Stimulated activated naive CD4-positive, alpha-beta T cell (primary cell): ENCODE measurements around the gene NUP210L.
A peak's percentile ranks its signal among the peaks of the same experiment; 100 is the strongest.
"Not testable (repeated sequence)": the region's sequence is repeated elsewhere in the genome, so short reads cannot be mapped to it uniquely, and the experiment has no call there.

Experiments
- DNase-seq, 6 experiments: peaks; one replicate each; lab custom pipeline; 2025; lab: John Stamatoyannopoulos, UW

The NUP210L gene

DNA sequence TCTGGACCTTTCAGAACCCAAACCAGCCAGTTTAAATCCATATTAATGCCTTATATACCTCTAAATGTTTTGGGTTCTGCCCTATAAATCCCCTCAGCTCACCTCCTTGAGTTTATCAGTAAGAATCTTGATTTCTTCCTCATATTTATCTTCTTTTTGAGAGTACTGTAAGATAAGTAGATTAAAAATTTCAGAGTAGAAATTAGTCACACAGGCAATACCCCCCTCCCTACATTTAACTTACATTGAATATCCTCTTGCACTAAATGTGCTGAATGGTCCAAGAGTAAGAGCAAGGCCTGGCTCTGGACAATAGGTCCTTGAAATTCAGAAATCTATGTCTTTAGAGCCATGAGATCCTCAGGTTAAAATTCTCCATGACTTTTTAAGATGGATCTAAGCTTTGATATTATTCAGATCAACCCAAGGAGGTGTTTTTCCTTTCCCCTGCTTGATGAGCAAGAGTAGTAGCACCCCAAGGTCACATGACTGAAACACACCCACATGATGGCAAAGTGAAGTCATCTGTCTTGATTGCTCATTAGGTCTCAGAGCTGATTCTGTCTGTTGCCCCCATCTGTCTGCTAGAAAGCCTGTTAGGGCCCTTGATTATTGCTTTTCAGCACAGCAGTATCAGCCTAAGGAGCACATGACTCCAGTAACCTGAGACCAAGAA, 15.8 kb upstream of the NUP210L start:
- no peak for DNase-seq

DNA sequence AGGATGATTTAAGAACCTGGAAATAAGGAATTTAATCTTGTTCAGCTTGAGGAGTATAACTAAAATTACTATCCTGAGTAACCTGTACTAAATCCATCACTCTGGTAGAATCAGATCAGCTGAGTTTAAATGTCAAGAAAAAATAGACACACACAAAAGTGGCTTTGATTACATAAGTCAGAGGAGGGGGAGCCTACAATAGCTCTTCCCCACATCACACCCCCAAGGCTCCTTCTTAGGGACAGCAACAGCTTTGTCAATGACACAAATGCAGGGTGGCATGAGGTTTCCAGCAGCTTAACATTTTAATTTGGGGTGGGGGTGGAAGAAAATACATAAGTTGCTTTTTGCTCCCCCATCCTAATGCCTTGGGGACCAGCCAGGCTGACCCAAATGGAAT, 12.6 kb upstream of the NUP210L start:
- no peak for DNase-seq

DNA sequence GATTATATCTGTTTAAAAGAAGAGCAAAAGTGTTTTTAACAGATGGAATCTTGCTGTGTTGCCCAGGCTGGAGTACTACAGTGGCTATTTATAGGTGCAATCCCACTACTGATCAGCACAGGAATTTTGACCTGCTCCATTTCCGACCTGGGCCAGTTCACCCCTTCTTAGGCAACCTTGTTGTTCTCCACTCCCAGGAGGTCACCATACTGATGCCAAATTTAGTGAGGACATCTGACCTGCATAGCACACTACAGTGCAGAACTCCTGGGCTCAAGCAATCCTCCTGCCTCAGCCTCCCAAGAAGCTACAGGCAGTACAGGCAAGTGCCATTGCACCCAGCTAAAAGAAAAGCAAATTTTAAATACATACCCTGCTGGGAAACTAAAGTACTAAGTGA, 11.3 kb upstream of the NUP210L start:
- no peak for DNase-seq

DNA sequence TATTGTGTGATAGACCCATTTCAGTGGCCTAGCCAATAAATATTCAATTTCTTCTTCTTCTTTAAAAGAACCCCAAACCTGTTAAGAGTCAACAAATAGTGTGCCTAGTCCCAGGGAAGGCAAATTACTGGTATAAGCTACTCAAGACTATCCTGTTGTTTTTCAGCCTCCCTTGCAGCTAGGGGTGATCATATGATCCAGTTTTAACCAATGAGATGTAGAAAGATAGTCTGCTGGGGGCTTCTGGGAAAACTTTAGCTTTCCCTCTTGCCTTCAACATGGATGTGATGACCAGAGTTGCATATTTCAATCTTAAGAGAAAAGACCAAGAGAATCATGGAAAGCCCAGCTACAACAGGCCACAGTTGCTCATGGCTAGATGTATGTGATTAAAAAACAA, 4.7 kb upstream of the NUP210L start:
- DNase-seq = no peak

DNA sequence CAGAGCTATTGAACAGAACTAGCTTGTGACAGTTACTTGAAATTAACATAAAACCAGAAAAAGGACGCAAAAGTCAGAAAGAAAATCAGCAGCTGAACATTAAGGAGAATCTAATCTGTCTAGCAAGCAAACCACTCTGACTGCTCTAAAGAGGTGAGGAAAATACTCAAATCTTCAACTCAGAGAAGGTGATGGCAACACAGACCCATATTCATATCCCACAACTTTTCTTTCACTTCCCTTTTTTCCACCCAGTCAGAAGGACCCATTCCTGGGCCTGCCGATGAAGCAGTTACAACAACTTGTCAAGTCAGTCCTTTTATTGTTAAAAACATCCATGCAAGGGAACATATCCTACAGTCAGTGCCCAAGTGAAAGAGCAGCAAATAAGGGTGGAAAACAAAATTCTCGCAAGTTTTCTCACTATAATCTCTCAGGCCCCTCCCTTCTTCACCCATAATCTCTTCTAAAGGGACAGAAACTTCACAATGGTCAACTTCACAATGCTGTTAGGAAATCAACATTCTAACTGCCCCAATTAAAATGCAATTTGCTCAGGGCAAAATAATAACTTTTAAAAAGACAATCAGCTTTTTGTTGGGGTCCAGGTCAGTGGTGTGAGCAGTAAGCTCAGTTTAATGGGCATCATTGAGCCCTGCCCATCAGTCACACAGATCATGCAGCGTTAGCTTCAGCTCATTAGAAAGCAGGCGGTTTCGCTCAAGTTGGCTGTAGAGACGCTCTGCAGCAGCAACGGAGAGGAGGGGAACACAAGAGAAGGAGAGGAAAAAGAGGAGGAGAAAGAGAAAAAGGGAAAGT, 3.6 kb upstream of the NUP210L start:
- no peak for DNase-seq

DNA sequence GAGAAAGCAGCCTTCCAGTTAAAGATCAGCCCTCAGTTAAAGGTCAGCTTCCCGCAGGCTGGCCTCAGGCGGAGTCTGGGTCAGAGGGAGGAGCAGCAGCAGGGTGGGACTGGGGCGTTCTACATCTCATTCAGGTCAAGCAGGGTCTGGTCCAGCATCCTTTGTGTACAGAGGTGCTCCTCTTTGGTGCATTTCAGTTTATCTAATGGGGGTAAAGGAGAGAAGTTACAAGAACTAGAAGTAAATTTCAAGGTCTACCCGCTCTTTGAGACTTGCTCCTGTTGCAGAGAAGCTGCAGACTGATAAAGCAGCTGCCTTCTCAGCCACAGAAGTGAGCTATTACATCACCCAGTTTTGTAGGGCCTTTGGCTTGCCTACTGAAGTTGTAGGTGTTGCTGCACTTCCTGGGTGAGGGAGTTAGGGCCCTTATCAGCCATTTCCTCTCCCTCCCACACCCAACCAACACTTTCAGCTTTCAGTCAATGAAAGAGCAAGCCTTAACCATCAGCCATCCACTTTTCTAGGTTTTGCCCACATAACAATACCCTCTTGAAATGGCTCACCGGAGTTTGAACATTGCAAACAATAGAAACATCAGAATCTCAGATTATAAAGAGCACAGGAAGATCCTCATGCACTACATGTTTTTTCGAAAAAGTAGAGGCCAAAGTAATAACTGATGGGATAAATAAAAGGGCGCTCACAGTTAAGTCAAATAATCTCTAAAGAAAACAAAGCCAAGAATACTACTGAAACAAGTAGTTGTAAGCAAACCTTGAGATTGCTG, 2.8 kb upstream of the NUP210L start:
- DNase-seq = peak; percentile 32 to 88 (median 74)

DNA sequence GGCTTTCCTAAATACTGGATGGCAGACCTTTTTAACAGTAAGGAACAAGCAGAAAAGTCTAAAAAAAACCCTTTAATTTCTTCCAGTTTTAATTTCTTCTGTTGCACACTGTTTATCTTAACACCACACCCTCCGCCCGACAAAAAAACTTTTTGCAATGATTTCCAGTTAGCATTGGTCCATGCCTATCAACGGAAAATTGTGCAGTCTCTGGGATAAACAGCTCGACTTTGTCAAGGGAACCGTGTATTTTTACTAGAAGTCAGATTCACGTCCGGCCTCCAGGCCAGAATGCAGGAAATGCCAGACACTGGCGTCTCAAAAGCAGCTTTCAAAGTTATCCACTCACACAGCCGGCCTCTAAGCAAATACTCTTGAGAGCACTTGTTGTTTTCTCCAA, 378 bp upstream of the NUP210L start:
- DNase-seq = peak in 1 of 6 experiments; percentile 11

DNA sequence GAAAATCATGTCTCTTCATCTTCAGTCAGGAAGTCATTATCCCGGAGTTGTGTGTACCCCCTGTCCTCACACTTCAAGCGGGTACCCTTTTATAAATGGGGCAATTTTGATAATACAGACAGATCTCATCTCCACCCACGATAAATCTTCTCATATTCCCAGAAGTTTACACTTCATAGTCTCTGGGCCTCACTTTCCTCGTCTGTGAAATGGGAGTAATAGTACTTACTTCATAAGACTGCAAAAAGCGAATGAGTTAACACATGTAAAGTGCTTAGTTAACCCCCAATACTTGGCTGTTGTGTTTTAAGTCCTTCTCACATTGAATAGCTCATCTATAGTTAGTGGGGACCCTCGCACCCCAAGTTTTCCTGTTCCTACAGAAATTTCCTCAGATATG, 820 bp downstream of the NUP210L start:
- no peak for DNase-seq

DNA sequence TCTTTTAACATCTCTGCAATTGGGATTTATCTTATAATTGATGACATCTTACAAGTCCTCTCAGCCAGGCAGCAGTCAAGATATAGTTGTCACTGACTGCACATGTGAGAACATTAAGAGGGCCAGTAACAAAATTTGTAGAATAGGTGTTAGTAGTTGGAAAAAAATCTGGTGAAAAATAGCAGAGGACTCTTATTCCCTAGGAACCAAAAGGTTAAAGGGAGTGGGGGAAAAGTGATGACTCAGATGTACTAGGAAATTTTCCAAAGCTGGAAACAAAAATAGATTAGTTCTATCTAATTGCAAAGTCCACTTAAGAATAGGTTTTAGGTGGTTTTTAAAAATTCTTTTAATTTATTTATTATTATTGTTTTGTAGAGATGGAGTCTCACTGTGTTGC, 3.6 kb downstream of the NUP210L start:
- DNase-seq = no peak

DNA sequence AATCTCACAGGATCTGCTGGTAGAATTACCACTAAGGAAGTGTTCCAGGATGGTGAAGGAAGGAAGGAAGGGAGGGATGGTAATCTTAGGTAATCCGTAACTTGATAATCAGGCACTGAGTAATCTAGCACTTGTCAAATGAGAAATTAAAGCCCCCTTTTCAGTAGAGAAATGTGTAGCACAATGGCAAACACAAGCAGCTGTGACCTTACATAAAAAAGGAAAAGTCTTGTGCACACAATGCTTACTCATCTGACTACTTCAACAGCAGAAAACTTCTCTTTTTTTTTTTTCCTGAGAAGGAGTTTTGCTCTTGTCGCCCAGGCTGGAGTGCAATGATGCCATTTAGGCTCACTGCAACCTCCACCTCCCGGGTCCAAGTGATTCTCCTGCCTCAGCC, 6.1 kb downstream of the NUP210L start:
- DNase-seq = no peak

DNA sequence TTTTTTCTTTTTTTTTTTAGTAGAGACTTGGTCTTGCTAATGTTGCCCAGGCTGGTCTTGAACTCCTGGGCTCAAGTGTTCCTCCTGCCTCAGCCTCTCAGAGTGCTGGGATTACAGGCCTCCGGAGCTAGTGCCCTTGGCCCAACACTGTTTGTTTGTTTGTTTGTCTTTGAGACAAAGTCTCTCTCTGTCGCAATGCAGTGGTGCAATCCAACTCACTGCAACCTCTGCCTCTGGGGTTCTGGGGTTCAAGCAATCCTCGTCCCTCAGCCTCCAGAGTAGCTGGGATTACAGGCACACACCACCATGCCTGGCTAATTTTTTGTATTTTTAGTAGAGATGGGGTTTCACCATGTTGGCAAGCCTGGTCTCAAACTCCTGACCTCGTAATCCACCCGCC, 7.4 kb downstream of the NUP210L start:
- not testable (repeated sequence) for DNase-seq

DNA sequence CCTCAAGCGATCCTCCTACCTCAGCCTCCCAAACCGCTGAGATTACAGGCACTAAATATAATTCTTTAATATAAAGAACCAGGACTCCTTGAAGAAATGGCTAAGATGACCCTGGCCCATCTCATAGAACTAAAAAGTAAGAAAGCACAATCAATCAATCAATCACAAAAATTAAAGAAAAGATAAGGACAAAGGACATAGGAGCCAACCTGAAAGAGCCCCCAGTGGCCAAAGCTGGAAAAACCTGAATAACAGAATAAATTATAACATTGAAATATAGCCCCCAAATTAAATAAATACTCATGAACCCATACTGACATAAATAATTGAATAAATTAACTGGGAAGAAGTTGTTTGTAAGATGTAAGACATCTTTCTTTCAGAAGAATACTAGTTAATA, 8.9 kb downstream of the NUP210L start:
- DNase-seq = no peak

DNA sequence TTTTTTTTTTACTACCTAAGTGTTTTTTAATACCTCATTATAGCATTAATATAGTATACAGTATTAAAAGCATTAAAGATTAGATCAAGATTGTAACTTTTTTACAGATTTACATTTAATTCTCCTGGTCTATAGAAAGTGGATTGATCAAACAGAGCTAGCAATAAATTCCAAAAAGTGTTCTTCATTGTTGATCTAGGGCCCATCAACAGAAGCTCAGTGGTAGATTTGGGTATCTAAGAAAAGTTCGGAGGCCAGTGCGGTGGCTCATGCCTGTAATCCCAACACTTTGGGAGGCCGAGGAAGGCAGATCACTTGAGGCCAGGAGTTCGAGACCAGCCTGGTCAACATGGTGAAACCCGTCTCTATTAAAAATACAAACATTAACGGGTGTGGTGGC, 12.5 kb downstream of the NUP210L start:
- DNase-seq = no peak

DNA sequence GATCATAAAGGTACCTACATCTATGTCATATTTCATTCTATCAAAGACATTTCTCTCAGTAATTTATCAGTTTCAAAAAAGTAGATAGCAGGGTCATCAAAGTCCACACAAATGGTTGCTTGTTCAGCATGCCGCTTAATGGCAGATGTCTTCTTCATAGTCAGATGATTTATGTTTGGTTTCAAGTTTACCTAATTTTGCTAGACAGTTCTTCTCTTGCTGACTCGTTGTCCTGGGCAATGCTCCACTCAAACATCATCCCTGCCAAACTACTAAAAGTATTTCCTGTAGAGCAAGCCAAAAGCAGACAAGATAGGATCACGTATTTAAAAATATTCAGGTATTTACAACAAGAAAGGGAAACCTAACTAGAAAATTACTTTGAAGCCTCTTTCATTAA, 13.6 kb downstream of the NUP210L start:
- DNase-seq = no peak

DNA sequence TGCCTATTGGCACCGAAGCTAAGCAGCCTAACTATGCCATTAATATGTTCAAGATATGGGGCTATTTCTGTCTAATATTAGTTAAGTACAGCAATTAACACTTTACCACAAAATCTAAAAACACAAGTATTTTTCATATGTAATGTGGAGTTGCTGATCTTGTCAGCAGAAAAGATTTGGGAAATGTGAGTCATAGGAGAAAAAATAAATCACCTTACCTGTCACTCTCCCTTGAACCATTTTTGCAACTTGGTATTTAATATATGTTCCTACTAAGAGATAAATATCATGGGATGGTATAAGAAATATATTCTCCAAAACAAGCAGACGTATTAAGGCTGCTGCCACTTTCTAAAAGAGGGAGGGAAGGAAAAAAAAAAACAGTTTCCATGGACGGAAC, 17.0 kb downstream of the NUP210L start:
- no peak for DNase-seq

DNA sequence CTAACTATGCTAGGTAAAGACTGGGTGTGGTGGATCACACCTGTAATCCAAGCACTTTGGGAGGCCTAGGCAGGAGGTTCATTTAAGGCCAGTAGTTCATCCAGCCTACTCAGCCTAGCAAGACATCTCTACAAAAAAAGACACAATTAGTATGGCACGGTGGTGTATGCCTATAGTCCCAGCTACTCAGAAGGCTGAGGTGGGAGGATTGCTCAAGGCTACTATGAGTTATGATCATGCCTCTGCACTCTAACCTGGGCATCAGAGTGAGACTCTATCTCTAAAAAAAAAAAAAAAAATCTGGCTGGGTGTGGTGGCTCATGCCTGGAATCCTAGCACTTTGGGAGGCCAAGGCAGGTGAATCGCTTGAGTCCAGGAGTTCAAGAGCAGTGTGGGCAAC, 21.6 kb downstream of the NUP210L start:
- no peak for DNase-seq

DNA sequence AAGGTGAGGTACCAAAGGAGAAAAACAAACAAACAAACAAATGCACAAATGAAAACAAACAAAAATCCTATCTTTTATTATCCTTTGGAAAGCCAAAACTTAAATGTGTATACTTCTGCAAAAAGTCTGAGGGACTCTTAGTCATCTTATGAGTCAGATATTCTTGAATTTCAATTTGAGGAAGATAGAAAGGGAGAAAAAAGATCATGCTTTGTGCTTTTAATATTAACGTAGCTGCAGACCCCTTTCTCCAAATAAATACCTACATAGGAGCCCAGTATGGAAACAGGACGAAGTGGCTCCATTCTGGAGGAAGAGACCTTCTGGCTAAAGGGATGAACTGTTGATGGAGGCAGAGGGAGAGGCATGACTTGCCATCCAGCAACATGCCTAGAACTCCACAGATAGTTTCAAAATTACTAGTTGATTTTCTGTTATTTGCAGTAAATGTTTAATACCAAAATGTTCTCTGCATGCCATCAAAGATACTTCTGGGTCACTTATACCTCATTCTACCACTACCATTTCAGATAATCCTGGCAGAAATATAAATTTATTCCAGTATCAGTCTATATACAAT, 25.4 kb downstream of the NUP210L start:
- no peak for DNase-seq

DNA sequence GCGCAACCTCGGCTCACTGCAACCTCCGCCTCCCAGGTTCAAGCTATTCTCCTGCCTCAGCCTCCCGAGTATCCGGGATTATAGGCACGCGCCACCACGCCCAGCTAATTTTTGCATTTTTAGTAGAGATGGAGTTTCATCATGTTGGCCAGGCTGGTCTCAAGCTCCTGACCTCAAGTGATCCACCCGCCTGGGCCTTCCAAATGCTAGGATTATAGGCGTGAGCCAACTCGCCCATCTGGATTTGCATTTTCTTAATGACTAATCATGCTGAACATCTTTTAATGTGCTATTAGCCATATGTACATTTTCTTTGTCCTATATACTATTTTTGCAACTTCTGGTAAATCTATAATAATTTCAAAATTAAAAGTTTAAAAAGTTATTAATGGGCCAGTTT, 31.7 kb downstream of the NUP210L start:
- DNase-seq = not testable (repeated sequence)

DNA sequence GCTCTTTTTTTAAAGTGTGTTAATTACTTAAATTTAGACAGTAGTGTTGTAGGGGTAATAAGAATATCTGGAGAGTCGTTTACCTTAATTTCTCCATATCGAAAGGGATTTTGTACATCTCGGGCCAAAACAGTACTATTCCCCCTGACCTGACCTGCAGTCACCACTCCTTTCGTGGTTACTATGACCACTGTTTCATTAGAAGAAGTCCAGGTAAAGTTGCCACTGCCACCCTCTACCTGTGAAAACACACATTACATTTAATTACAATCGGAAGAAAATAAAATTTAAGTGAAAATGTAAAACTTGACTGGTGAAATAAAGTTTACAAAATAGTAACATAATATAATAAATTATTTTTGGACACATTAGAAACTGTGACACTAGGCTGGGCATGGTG, 37.2 kb downstream of the NUP210L start:
- DNase-seq = no peak

DNA sequence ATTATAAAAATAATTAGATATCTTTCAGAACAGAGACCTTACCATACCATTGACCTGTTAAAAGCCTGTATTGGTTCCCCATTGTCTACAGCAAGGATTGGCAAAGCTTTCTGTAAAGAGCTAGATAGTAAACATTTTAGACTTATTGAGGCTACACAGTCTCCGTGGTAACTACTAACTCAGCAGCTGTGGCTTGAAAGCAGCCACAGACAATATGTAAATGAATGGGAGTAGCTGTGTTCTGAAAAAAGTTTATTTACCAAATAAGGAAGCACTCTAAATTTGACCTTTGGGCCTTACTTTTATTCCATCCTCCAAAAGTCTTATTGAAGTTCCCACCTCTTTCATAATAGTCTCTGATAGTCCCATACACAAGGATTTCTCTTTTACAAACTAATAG, 39.7 kb downstream of the NUP210L start:
- DNase-seq = no peak

DNA sequence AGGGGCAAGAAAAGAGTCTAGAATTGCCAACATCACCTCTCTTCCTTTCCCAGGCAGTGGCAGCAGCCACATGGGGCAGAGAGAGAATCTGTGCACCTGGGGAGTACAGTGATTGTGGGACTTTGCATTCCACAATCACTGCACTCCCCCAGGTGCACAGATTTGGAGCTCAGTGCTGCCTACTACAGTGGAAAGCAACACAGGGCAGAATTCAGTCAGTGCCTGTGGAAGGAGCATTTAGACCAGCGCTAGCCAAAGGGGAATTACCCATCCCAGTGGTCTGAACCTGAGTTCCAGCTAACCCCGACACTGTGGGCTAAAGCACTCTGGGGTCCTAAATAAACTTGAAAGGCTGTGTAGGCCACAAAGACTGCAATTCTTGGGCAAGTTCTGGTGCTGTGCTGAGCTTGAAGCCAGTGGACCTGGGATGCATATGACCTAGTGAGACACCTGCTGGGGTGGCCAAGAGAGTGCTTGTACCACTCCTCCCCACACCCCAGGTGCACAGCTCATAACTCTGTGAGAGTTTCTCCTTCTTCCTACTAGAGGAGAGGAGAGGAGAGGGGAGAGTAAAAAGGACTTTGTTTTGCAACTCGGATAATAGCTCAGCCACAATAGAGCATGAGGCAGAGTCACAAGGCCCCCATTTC, 50.3 kb downstream of the NUP210L start:
- DNase-seq = no peak

DNA sequence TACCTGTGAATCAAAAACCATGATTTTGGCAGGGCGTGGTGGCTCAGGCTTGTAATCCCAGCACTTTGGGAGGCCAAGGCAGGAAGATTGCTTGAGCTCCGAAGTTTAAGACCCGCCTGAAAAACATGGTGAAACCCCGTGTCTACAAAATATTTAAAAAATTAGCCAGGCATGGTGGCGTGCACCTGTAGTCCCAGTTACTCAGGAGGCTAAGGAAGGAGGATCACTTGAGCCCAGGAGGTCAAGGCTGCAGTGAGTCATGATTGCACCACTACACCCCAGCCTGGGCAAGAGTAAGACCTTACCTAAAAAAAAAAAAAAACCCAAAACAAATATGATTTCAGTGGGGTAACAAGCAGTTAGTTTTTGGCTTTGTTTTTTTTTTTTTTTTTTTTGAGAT, 54.7 kb downstream of the NUP210L start:
- DNase-seq = not testable (repeated sequence)
